Measurements from ENCODE around the gene CBX5. TPM values are rescaled to one million over a fixed set of nuclear protein-coding genes. Genes with fewer than 3 reads are reported as not detected.

The CBX5 gene
- total RNA-seq, 2 experiments from 2014 or later: 38.8 to 38.9 TPM

DNA sequence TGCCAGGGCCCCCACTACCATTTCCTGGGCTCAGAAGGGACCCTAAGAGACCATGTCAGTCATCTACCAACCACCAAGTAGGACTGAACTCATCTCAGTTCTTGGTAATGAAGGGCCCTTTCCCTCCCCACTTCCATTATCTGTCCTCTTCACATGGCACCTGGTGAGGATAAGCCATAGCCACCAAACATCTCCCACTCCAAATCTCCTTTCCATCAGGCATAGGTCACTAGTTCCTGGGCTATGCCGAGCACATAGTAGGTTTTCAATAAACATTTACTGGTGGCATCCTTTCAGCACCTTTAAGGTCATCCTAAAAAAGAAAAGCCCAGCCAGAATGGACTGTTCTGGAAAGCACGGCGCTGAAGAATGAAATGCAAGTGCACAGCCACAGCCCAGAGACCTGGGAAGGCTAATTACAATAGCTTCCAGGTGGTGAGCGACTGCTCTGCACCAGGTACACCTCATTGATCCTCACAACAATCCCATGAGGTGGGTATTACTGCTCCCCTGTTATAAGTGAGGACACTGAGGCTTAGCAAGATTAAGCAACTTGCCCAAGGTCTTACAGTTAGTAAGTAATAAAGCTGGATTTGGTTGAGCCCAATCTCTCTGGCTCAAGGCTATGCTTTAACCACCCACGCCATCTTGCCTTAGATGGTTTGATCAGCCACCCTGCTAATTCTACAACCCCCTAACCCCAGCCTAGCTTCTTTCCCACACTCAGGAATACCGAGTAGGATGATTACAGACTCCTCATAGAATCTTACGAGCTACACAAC lies 95.7 kb downstream of the CBX5 start:
- DNase-seq (no peak), ATAC-seq (ENCODE audit: poor library complexity) (no peak)
- TF ChIP-seq, protein P1, sequence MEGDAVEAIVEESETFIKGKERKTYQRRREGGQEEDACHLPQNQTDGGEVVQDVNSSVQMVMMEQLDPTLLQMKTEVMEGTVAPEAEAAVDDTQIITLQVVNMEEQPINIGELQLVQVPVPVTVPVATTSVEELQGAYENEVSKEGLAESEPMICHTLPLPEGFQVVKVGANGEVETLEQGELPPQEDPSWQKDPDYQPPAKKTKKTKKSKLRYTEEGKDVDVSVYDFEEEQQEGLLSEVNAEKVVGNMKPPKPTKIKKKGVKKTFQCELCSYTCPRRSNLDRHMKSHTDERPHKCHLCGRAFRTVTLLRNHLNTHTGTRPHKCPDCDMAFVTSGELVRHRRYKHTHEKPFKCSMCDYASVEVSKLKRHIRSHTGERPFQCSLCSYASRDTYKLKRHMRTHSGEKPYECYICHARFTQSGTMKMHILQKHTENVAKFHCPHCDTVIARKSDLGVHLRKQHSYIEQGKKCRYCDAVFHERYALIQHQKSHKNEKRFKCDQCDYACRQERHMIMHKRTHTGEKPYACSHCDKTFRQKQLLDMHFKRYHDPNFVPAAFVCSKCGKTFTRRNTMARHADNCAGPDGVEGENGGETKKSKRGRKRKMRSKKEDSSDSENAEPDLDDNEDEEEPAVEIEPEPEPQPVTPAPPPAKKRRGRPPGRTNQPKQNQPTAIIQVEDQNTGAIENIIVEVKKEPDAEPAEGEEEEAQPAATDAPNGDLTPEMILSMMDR (IDR thresholded peaks at IDR 0.05): no peak
- H3K4me3 ChIP-seq (ENCODE audit: low read length): no peak overlapping the region
- ChIA-PET POLR2A (no interaction called here), CTCF (interaction anchor here (2.4 kb wide), 1 partner anchor 17 kb away, joined by 7 read pairs; no protein-coding TSS in a partner anchor)
- intact Hi-C loops (cut with DNase I, micrococcal nuclease): no loop called here
- no peaks in the 10 kb centered on the region for H3K27me3 ChIP-seq (ENCODE audit: control insufficient read depth in 1 of 2, insufficient read depth in 2 of 2, low read length in 2 of 2)
- H3K4me1 Mint-ChIP-seq (ENCODE audit: low read depth): peaks cover 18% of the 10 kb centered on the region
- H3K4me3 Mint-ChIP-seq: no peak overlapping the region
- no peaks in the 10 kb centered on the region for H3K27me3 Mint-ChIP-seq
- no peak overlapping the region for H3K27ac ChIP-seq (ENCODE audit: low read depth in 1 of 2, low read length in 2 of 2)
- H3K9me3 ChIP-seq (ENCODE audit: control insufficient read depth in 1 of 2, insufficient read depth in 1 of 2, low read length in 2 of 2): no peaks in the 10 kb centered on the region
- H3K36me3 ChIP-seq (ENCODE audit: insufficient read depth, low read length): peaks cover 21% of the 10 kb centered on the region
- no peaks in the 10 kb centered on the region for H3K9me3 Mint-ChIP-seq
- no peak overlapping the region for H3K27ac Mint-ChIP-seq
- peaks cover 40% of the 10 kb centered on the region for H3K36me3 Mint-ChIP-seq (ENCODE audit: low read depth)
- peaks cover 13% of the 10 kb centered on the region for H3K4me1 ChIP-seq (ENCODE audit: insufficient read depth, low read length)

DNA sequence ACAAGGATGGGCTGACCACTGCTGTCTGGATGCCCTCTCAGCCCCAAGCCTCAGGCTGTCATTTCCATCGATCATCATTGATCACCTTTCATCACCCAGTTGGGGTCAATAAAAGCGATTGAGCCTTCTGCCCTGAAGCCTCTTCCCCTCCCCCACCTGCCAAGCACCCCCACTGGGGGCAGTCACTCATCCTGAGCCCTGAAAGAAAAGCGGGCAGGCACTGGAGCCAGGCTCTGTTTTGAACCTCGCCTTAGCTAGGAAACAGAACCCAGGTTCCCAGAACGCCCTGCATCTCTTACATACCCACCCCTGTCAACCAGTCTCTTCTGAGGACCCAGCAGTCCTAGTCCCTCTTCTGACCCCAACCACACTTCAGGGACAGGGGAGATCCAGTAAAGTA lies 96.9 kb downstream of the CBX5 start:
- DNase-seq (no peak), ATAC-seq (ENCODE audit: poor library complexity) (no peak)
- no peak overlapping the region for H3K4me3 ChIP-seq (ENCODE audit: low read length)
- Mint-ChIP-seq H3K36me3 (ENCODE audit: low read depth) (peaks cover 40% of the 10 kb centered on the region), H3K27ac (no peak overlapping the region), H3K4me3 (no peak overlapping the region), H3K4me1 (ENCODE audit: low read depth) (peaks cover 10% of the 10 kb centered on the region), H3K9me3 (no peaks in the 10 kb centered on the region), H3K27me3 (no peaks in the 10 kb centered on the region)
- TF ChIP-seq, protein P1 (IDR thresholded peaks at IDR 0.05): no peak
- no peaks in the 10 kb centered on the region for H3K9me3 ChIP-seq (ENCODE audit: control insufficient read depth in 1 of 2, insufficient read depth in 1 of 2, low read length in 2 of 2)
- peaks cover 2% of the 10 kb centered on the region for H3K4me1 ChIP-seq (ENCODE audit: insufficient read depth, low read length)
- no peaks in the 10 kb centered on the region for H3K27me3 ChIP-seq (ENCODE audit: control insufficient read depth in 1 of 2, insufficient read depth in 2 of 2, low read length in 2 of 2)
- no peak overlapping the region for H3K27ac ChIP-seq (ENCODE audit: low read depth in 1 of 2, low read length in 2 of 2)
- H3K36me3 ChIP-seq (ENCODE audit: insufficient read depth, low read length): peaks cover 21% of the 10 kb centered on the region
- ChIA-PET POLR2A (no interaction called here), CTCF (no interaction called here)
- intact Hi-C loops (cut with DNase I, micrococcal nuclease): no loop called here

DNA sequence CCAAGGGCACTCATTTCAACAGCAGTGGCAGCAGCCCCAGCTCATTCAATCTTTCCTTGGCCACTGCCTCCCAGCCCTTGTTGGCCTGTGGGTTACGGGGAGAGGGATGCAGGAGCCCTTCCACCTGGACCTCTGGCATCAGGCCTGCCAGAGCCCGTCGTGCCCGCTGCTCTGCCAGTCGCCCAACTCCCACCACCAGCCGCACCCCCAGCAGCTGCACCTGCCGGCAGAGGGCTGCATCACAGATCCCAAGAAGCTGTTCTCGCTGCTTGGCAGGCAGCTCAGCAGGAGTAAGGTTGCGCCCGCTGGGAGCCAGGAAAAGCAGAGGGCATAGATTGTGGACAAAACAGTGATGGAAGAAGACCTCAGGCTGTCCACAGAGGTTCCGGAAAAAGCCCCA lies 97.8 kb downstream of the CBX5 start:
- Histone ChIP-seq H3K9me3 (ENCODE audit: control insufficient read depth in 1 of 2, insufficient read depth in 1 of 2, low read length in 2 of 2) (no peaks in the 10 kb centered on the region), H3K4me3 (ENCODE audit: low read length) (no peak overlapping the region), H3K4me1 (ENCODE audit: insufficient read depth, low read length) (no peaks in the 10 kb centered on the region), H3K36me3 (ENCODE audit: insufficient read depth, low read length) (peaks cover 21% of the 10 kb centered on the region), H3K27me3 (ENCODE audit: control insufficient read depth in 1 of 2, insufficient read depth in 2 of 2, low read length in 2 of 2) (no peaks in the 10 kb centered on the region), H3K27ac (ENCODE audit: low read depth in 1 of 2, low read length in 2 of 2) (no peak overlapping the region)
- intact Hi-C loops (cut with DNase I, micrococcal nuclease): no loop called here
- H3K27ac Mint-ChIP-seq: no peak overlapping the region
- DNase-seq (no peak), ATAC-seq (ENCODE audit: poor library complexity) (no peak)
- POLR2A ChIA-PET: no interaction called here
- H3K27me3 Mint-ChIP-seq: no peaks in the 10 kb centered on the region
- H3K4me1 Mint-ChIP-seq (ENCODE audit: low read depth): peaks cover 2% of the 10 kb centered on the region
- H3K4me3 Mint-ChIP-seq: no peak overlapping the region
- H3K36me3 Mint-ChIP-seq (ENCODE audit: low read depth): peaks cover 36% of the 10 kb centered on the region
- TF ChIP-seq, protein P1 (IDR thresholded peaks at IDR 0.05): no peak
- CTCF ChIA-PET: no interaction called here
- H3K9me3 Mint-ChIP-seq: no peaks in the 10 kb centered on the region

Other genes with a start within 250 kb of the CBX5 start
- gene HOXC5, start 247.1 kb downstream of the CBX5 start, total RNA-seq: not detected
- not detected for gene HOXC4, start 226.3 kb downstream of the CBX5 start, total RNA-seq
- 1 to 10 TPM; 2.4 to 3.7 TPM for gene SMUG1, start 91.1 kb downstream of the CBX5 start, total RNA-seq
- 1,000 to 10,000 TPM; 1,969 to 1,994 TPM for gene HNRNPA1, start 604 bp upstream of the CBX5 start, total RNA-seq
- under 1 TPM in 1 of 2 experiments, not detected in 1; 0.20 TPM for gene NFE2, start 20.9 kb upstream of the CBX5 start, total RNA-seq
- gene COPZ1, start 45.0 kb upstream of the CBX5 start, total RNA-seq: 10 to 100 TPM; 31.2 to 33.9 TPM
- under 1 TPM; 0.27 to 0.53 TPM for gene GPR84, start 84.4 kb upstream of the CBX5 start, total RNA-seq
- gene ZNF385A, start 104.6 kb upstream of the CBX5 start, total RNA-seq: 1 to 10 TPM; 3.8 to 4.7 TPM
- 100 to 1,000 TPM; 143 to 159 TPM for gene ITGA5, start 139.1 kb upstream of the CBX5 start, total RNA-seq
- gene GTSF1, start 193.5 kb upstream of the CBX5 start, total RNA-seq: under 1 TPM in 1 of 2 experiments, not detected in 1; 0.58 TPM
- 10 to 100 TPM; 78.1 to 85.2 TPM for gene NCKAP1L, start 217.6 kb upstream of the CBX5 start, total RNA-seq